GM11168 (cell line): ENCODE data around the gene DZIP3.

ENCODE experiments used
- in situ Hi-C: fragments of 300-500 bp; cut with MboI; formaldehyde crosslinking; loops from one replicate; pipeline ENCODE4 v1.12.0; 2022; ENCODE audit warnings: low sequenced_read_pairs; ENCODE audit not compliant: unreplicated experiment

The DZIP3 gene, protein sequence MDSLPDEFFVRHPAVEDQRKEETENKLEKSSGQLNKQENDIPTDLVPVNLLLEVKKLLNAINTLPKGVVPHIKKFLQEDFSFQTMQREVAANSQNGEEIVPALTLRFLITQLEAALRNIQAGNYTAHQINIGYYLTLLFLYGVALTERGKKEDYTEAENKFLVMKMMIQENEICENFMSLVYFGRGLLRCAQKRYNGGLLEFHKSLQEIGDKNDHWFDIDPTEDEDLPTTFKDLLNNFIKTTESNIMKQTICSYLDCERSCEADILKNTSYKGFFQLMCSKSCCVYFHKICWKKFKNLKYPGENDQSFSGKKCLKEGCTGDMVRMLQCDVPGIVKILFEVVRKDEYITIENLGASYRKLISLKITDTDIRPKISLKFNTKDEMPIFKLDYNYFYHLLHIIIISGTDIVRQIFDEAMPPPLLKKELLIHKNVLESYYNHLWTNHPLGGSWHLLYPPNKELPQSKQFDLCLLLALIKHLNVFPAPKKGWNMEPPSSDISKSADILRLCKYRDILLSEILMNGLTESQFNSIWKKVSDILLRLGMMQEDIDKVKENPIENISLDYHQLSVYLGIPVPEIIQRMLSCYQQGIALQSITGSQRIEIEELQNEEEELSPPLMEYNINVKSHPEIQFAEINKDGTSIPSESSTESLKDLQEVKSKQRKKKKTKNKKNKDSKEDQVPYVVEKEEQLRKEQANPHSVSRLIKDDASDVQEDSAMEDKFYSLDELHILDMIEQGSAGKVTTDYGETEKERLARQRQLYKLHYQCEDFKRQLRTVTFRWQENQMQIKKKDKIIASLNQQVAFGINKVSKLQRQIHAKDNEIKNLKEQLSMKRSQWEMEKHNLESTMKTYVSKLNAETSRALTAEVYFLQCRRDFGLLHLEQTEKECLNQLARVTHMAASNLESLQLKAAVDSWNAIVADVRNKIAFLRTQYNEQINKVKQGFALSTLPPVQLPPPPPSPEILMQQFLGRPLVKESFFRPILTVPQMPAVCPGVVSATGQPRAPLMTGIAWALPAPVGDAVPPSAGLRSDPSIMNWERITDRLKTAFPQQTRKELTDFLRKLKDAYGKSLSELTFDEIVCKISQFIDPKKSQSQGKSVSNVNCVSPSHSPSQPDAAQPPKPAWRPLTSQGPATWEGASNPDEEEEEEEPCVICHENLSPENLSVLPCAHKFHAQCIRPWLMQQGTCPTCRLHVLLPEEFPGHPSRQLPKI

DNA sequence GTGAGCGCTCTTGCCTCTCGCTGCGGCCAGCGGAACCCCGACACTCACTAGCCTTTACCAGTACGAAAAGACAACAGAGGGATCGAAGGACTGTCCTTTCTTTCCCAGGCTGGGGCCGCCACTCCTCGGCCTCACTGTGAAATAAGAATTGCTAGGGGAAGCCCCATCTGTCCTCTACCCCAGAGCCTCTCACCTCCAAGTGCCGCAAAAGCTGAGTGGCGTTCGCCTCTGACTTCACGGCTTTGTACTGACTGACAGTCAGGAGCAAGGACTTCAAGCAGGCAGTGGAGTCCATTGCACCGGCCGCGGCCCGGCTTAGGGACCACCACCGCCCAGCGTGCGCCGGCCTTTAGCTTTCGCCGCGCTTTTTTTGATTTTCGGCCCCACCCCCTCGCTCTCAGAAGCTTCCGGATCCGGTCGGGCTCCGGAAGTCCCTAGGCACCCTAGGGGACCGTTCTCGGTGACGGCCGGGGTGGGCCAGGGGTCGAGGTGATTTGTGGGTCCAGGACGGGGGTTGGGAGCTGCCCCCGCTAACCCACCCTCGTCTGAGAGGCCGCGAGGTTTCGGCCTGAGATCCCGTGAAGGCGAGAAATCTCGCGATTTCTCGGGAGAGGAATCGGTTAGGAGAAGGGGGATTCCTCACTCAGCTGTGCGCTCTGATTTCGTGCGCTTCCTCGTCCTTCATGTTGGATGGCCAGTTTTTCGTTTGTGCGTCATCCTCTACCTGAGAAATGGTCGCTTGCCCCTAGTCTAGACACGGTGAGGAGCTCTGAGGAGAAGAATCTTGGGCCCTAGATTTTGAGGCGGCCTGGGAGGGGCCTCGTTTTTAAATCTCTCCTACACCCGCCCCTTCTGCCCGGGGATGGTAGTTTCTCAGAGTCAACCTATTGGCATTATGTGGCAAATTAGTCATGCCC is at the start of gene DZIP3, which contains the start of gene CIP2A:
TSS of gene DZIP3 (plus strand) at position 642 of the 917 bp plus-strand sequence. CDS start 15,685 bp downstream, outside the sequence.
TSS of gene CIP2A (minus strand) at position 358 of the 917 bp plus-strand sequence. CDS start at position 295, 63 bp downstream.
- in situ Hi-C loops: no loop called here

DNA sequence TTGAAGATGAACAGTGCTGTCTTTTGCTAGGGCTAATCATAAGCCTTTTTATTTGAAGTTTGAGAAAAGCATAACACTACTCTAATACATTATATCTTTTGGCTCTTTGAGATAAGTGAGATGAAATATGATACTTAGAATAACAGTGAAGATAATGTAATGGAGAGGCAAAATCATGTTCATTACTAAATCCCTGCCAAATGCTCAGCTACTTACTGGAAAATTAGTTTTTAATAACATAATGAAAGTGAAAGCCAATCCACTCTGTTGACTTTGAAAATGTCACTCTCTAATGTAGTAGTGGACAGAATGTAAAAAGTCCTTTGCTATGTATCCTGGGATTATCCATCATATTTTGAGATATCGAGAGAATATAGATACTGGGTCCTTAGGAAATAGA is 43.3 kb upstream of the DZIP3 start:
- in situ Hi-C loops: no loop called here

DNA sequence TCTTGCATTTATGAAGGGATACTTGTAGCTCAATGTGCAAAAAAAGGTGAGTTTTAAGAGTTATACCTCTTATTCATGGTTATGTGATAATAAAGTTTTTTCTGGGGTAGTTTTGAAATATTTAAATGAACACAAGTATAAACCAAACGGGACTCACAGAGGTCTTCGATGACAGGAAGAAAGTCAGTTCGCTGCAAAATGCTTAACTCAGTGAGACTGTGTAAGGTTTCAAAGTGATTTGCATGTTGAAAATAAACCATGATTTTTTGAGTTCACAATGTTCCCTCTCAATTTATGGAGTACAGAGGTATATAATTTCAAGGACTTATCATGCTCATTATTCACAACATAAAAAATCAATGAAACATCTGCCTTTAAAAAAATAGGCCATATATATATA is 42.8 kb upstream of the DZIP3 start:
- in situ Hi-C loops: no loop called here

DNA sequence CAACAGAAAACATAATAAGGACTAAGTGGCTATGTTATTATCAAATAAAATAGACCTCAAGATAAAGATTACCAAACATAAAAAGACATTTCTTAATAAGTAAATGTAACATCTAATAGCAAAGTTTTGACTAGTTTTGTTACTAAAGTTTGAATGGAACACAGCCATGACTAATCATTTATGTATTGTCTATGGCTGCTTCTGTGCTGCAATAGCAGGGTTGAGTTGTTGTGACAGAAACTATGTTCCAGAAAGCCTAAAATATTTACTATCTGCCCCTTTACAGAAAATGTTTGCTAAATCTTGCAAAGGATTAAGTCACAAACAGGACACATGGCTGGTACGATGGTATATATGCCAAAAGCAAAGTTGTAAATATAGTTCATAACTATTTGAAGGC is 41.2 kb upstream of the DZIP3 start:
- in situ Hi-C loops: no loop called here

DNA sequence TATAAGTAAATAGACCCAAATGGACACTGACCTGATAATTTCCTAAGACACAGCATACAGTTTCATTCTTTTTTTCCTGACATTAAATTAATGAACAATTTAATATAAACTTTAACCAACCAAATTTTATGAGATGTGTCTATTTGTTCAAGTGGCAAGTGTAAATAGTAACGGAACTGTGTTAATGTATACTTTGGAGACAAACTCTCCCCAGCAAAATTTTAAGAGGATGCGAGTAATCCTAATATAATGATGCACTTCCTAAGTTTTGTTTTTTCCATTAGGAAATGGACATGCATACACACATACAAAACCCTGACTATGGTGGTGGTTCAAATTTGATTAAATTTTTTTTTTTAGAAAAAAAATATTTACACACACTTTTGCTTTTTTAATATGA is 40.6 kb upstream of the DZIP3 start:
- in situ Hi-C loops: no loop called here

DNA sequence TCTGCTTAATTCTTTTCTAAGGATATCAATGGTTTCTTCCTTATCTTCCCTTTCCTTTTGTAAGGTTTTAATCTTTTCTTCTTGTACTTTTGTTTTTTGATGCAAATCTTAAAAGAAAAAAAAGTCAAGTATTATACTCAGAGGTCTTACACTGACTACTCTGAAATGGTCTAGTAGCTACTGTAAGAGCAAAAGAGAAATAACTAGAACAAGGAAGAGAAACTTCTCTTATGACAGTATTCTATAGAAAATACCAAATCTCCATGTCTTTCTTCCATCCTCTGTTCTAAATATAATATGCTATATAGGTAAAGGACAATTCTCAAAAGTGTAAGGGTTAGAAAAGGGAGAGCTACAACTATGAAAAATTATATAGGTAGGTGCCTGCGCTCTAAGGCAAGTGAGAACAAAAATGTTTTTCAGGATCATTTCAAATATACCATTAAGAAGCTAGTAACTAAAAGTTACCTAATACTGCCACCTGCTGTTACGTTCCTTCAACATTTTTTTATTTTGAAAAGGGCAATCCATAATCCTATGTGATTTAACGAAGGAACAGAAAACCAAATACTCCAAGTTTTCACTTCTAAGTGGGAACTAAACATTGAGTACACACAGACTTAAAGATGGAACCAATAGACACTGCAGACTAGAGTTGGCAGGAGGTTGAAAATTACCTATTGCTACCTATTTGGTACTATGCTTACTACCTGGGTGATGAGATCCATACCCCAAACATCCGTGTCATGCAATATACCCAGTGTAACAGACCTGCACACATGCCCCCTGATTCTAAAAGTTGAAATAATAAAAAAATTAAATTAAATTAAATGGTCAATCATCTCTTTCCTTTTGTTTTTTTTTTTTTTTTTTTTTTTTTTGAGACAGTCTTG is 37.0 kb upstream of the DZIP3 start:
- in situ Hi-C loops: loop anchor here (5.0 kb wide), 1 partner anchor 60 kb away; no protein-coding TSS in a partner anchor

DNA sequence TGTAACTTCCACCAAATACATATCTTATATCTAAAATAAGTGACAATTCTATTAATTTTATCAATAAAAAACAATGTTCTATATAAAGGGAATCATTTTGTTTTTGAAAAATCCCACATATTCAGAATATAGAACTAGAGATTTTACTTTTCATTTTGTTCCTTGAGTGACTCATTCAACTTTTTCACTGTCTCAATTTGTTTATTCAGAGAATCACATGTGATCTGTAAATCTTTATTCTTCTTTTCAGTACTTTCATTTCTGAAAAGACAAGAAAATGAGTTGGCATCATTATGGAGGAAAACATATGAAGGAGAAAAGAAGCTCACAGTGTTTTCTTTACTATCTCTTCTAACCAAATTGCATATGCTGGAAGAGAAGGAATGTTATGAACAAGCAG is 35.3 kb upstream of the DZIP3 start:
- in situ Hi-C loops: loop anchor here (5.0 kb wide), 1 partner anchor 62 kb away; no protein-coding TSS in a partner anchor

DNA sequence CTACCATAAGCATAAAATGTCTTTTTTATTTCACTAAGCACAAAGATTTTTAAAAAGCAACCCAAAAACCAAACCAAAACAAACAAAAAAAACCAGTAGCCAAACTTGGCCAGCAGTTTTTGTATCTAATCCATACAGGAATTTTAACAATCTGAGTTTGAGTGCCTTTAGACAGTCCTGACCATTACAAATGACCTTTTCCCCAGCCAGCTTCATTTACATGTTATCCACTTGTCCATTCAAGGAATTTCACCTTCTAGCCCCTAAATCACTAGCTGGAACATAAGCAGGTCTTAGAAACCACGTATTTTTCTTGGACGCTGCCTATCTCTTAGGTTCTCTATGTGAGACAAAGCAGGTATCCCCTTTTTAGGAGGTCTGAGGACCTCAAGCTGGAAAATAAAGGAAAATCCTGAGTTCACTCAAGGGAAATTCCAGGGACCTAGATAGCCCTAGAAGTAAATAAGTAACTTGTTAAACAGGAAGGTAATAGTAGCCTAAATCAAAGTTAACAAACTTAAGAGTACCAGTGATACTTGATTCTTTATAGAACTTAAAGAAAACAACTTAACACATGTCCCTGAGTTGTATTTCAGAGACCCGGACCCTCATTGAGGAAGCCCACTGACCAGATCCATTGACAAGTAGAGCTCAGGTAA is 34.5 kb upstream of the DZIP3 start:
- in situ Hi-C loops: loop anchor here (5.0 kb wide), 1 partner anchor 63 kb away; no protein-coding TSS in a partner anchor

DNA sequence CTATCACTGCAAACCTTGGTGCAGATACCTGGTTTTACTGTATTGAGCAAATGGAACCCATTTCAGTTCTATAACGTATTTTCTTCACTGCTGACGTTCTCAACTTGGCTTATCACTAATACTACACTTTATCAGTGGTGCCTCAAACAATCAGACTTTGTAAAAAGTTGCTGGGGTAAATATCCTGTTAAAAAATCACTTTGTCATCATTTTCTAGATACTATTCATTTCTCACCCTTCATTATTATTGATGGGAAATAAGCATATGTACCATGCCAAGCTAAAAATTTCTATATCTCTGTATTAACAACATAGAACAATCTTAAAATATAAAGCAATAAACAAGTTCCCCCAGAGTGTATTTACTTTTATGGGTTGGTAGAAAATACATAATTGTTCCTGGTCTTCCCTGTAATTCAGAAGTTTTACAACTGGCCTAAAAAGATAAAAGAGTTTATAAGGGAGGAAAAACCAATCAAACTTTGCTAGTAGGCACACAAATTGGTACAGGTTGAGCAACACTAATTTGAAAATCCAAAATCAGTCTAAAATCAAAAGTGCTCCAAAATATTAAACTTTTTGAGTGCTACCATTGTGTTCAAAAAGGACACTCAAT is 33.4 kb upstream of the DZIP3 start:
- in situ Hi-C loops: no loop called here

DNA sequence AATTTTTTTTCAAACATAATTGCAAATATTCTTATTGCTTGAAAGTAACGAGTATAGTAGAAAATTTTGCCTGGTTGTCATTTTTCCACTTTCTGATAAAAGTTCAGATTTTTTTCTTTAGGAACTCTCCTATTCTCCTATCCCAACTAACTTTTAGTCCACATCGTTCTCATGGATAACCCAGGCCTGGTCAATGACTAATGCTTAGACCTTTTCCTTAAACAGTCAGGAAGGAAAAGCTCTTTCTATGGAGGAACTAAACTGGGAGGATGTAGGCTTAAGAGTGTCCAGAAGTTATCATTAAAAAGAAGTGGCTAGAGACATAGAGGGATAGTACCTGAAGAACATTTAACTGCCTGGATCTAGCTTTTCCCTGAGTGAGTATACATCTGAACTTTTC is 27.0 kb upstream of the DZIP3 start:
- in situ Hi-C loops: no loop called here

DNA sequence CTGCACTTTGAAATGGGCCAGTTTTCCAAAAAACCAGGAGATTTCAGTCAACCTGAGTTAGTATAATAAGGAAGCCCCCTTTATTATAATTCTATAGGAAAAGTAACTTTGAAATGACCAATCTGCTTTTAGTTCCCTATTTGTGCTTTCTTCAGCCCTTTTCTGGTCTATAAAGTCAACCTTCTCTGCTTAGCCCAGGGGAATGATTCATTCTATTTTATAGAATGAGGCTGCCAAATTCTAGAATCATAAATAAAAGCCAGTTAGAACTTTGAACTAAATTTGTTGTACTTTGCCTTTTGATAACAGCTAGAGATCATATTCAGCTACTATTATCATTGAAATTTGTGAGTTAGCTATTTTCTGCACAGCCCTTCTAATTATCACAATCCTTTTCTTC is 25.0 kb upstream of the DZIP3 start:
- in situ Hi-C loops: no loop called here

DNA sequence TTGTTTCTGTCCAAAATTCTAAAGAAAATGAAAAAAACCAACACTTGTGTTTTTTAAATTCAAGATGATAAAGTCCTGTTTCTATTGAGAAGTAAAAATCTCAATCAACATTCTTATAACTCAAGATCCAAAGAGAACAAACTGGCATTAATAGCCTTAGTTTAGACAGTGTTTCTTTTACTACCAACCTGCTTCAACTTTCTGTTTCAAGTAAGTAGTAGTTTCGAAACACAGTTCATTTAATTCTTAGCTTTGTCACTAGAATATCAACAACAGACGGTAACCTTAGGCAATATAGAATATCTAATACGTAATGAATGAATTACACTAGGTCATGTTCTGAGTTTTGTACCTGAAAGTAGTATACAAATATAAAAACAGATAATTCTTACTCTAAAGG is 24.0 kb upstream of the DZIP3 start:
- in situ Hi-C loops: no loop called here

DNA sequence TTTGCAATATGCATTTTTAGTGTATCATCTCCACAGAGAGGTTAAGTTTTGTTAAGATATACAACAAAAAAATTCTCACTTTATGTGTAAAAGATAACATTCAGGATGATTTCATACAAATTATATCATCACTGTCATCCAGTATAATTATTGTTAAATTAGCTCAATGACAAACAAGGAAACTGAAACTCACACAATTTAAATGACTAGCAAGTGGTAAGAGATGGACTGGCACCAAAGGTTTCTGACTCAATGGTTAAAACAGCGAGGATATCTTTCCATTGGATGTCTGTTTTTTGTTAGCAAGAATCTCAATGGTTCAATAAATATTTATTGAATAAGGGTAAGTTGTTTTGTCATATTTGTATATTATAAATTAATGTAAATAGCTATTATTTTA is 22.9 kb upstream of the DZIP3 start:
- in situ Hi-C loops: no loop called here

DNA sequence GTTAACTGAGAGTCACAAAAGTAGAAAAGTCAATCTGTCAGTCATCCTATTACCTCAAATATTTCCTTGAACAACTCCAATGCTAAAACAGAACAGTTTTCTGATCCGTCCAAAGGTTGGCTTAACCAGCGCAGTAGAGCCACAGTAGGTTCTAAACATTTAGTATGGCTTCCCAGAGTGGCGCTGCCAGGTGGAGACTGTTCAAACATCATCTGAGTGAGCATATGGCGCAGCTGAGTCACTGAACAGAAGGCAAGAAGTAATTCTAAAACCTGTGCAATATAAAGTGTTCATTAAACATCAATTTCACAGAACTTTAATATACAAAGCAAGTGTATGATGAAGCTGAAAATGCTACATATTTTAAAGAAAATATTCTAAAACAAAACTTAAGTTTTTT is 20.2 kb upstream of the DZIP3 start:
- in situ Hi-C loops: no loop called here

DNA sequence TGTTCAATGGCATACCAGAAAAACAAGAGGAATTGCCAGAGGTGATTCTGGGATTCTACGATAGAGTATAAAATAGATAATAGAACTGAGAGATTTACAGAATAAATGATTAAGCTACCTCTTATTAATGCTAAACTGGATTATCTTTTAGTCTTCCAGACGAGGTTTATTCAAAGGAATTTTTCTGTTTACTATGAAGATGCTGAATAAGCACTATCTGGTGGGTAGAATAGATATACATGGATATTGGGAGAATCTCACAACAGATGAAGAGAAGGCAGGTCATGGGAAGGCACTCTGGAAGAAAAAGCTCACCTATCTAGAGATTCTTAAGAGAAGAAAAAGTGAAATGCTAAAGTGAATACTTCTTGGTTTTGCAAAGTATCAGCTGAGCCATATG is 11.5 kb upstream of the DZIP3 start:
- in situ Hi-C loops: no loop called here

DNA sequence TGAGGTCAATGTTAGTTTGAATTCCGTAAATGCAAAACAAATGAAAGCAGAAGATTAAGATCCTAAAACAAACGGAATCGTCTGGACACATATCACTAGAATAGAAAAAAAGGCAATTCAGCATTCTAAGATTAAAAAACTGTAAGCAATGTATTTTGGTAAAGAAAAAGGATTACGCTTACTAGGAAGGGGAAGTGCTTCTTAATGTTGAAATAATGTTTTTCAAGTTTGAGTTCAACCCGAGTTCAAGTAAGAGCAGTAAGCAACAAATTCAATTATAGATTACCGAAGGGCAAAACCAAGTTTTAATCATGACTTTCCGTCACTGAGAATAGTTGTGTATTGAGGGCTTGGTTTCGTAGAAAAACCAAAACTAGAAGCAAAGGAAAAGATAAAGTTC is 921 bp upstream of the DZIP3 start:
- in situ Hi-C loops: no loop called here

DNA sequence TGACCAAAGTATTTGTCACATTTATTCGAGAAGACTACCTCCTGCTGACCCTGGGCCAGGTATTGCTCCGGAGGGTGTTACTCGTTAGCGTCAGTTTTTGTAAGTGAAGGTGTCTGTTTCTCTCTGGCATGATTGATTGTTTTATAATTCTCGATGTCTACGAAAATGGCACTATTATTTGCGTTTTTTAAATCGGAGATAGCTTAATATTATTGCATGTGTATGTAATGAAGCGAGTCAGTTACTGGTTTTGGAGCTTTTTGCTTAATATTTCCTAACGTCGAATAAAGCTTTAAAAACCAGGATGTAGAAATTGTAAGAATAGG is 439 bp downstream of the DZIP3 start:
- in situ Hi-C loops: no loop called here

DNA sequence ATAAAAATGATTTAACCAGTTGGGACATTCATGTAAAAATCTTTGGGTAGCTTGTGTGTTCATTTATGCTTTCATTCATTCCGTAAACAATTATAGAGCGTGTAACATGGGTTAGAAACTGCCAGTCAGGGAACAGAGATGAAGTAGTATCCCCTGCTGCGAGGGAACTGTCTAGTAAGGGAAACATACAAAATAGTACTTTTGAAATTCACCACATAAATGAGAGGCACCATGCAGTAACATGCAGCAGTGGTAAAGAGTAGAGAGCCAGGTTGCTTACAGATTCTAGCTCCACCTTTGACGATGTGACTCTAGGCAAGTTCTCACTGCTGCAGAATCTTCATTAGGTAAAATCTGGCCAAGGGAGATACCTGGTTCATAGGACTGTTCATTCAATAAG is 938 bp downstream of the DZIP3 start:
- in situ Hi-C loops: no loop called here
